HL-60 (cell line): ENCODE measurements around the gene NPNT.
A peak's percentile ranks its signal among the peaks of the same experiment; 100 is the strongest.

Source experiments
- DNase-seq, 2 experiments: peaks; one replicate each; pipeline ENCODE4 v3.0.0-alpha.2; 2010 to 2020; ENCODE audit warnings: low read depth in 1 of 2, low spot score in 1 of 2
- H3K27ac ChIP-seq: fragments of 250-450 bp; sonication (Bioruptor Pico); replicated peaks from 2 replicates; pipeline ENCODE4 v1.5.1; 2020; ENCODE audit warnings: mild to moderate bottlenecking, moderate library complexity
- H3K27me3 ChIP-seq: fragments of 250-450 bp; sonication (Bioruptor Pico); 2 replicates; pipeline ENCODE4 v1.5.1; 2021; ENCODE audit warnings: mild to moderate bottlenecking, moderate library complexity; ENCODE audit not compliant: insufficient read depth, poor library complexity, severe bottlenecking
- H3K4me3 ChIP-seq: replicated peaks from 2 replicates; pipeline ENCODE4 v1.5.1; 2011; ENCODE audit warnings: mild to moderate bottlenecking, control low read depth, low read length; ENCODE audit not compliant: insufficient read depth
- CTCF ChIP-seq: IDR thresholded peaks from one replicate; pipeline ENCODE4 v1.5.1; 2011; ENCODE audit warnings: low read length, control low read depth, inconsistent platforms; ENCODE audit not compliant: insufficient read depth
- GABPA ChIP-seq: IDR thresholded peaks from 2 replicates; pipeline ENCODE4 v1.6.1; 2012; ENCODE audit warnings: low read depth
- POLR2AphosphoS5 ChIP-seq: IDR thresholded peaks from 2 replicates; pipeline ENCODE4 v1.6.1; 2012; ENCODE audit warnings: low read depth
- REST ChIP-seq: IDR thresholded peaks from 2 replicates; pipeline ENCODE4 v1.6.1; 2012; ENCODE audit warnings: low read depth; ENCODE audit not compliant: insufficient replicate concordance
- SPI1 ChIP-seq: IDR thresholded peaks from 2 replicates; pipeline ENCODE4 v1.6.1; 2012; ENCODE audit warnings: low read depth, mild to moderate bottlenecking, borderline replicate concordance

Gene NPNT

DNA sequence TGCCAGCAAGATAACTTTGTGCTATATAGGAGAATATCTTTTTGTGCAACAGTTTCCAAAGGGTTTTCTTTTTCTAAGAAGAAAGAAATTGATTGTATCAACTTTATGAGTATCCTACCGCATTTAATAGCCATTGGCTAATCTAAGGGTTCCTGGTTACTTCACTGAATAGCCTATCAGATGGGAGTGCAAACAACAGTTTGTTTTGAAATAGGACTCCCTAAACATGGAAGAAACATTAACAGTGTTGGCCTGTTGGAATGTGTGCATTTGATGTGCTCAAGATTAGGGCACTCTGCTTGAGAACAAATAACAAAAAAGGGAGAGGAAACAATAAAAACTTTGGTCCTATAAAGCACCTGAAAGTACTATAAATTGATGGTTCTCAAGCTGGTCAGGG is 29.1 kb downstream of the NPNT start:
- TF ChIP-seq POLR2AphosphoS5, result no peak
- TF ChIP-seq SPI1, result no peak
- no peak for TF ChIP-seq GABPA
- no peak for TF ChIP-seq REST
- no peak for TF ChIP-seq CTCF
- H3K27me3 ChIP-seq, result peaks cover 2% of the 10 kb centered on the region
- H3K4me3 ChIP-seq, result no peak overlapping the region
- H3K27ac ChIP-seq, result no peak overlapping the region
- no peak for DNase-seq

- no peak for TF ChIP-seq REST
- no peak for TF ChIP-seq POLR2AphosphoS5
- TF ChIP-seq GABPA, result no peak
- TF ChIP-seq SPI1, result no peak
- TF ChIP-seq CTCF, result no peak
- Histone ChIP-seq H3K27ac (no peak overlapping the region), H3K4me3 (no peak overlapping the region), H3K27me3 (peaks cover 3% of the 10 kb centered on the region)
- DNase-seq, result no peak
Observed at GRCh38 chr4:105930698-105931097, 35.4 kb downstream of the NPNT start.

DNA sequence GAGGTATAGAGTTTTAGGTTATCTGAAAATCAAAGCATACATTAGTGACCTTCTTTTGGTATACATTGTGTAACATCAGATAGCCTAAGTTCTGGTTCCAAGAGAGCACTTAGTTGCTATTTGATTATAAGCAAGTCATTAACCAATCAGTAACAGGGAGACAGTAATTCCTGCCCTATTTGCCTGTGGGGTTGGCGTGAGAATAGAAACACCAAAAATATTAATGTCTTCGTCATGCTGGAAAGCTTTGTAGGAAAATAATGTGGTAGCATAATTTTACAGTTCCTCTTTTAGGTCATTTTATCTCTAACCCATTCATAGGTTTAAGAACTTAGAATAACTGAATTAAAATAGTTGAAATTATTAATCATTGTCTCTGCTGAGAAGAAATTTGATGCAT is 37.8 kb downstream of the NPNT start:
- H3K27me3 ChIP-seq, result peaks cover 3% of the 10 kb centered on the region
- peak; percentile 49 for TF ChIP-seq SPI1
- TF ChIP-seq REST, result no peak
- H3K27ac ChIP-seq, result no peak overlapping the region
- no peak for DNase-seq
- H3K4me3 ChIP-seq, result no peak overlapping the region

DNA sequence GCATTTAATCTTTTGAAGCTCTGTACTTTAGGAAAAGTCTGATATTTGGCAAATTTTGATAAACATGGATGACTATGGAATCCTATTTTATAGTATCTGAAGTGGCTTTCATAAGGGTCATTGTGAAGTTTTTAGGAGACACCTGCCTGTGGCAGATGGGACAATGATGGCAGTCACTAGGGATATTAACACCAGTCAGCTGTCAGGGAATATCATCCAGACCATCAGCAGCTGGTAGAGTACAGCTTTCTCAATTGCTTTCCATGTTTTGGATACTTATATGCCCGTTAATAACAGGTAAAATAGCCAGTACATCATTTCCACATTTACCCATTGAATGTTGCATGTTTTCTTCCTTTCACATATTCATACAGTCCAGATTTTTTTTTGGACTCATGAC is 39.1 kb downstream of the NPNT start:
- Histone ChIP-seq H3K27me3 (peaks cover 3% of the 10 kb centered on the region), H3K27ac (no peak overlapping the region), H3K4me3 (no peak overlapping the region)
- TF ChIP-seq CTCF, result no peak
- TF ChIP-seq REST, result no peak
- no peak for DNase-seq
